ENCODE measurements around the gene SERPINE1.

SERPINE1 gene

DNA sequence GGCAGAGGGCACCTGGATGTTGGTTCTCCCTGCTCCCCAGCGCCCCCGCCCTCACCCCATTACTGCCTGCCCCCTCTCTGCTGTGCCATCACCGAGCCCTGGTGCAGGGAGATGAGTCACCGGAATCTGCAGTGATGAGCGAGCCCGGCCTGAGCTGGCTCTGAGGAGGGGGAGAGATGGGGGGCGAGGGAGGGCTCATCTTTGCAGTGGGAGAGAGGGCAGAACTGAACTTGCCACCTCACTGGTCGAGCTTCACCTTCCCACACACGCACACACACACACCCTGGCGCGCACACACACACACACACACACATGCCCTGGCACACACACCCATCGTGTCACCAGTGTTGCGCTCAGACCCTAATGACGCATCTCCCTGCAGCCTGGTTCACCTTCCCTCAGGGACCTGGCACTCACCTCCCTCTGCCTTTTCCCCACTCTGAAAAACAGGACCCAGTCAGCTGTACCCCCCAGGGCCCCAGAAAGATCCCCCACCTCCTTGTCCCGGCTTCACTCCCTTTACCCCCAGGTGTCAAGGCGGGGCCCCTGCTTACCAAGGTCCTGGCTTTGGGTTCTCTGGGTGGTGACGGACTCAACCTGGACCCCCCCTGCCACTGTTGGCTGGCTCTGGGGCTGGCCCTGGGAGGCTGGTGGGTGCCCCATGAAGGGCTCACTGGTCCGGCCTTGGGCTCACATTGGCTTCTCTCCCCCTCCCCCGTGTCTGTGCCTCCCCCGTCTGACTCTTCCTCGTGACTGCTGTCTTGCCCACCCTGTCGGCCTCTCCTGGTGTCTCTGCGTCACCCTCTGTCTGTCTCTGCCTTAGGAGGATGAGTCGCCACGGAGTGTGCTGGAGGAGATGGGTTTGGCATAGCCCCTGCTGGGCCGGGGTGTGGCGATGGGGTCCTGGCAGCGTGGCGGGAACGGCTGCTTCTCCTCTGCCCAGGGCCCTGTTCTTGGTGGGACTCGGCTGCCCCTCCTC, 33.1 kb downstream of the SERPINE1 start:
- no peak for DNase-seq (ENCODE audit: extremely low read depth, low read depth)
- TF ChIP-seq, protein P1, sequence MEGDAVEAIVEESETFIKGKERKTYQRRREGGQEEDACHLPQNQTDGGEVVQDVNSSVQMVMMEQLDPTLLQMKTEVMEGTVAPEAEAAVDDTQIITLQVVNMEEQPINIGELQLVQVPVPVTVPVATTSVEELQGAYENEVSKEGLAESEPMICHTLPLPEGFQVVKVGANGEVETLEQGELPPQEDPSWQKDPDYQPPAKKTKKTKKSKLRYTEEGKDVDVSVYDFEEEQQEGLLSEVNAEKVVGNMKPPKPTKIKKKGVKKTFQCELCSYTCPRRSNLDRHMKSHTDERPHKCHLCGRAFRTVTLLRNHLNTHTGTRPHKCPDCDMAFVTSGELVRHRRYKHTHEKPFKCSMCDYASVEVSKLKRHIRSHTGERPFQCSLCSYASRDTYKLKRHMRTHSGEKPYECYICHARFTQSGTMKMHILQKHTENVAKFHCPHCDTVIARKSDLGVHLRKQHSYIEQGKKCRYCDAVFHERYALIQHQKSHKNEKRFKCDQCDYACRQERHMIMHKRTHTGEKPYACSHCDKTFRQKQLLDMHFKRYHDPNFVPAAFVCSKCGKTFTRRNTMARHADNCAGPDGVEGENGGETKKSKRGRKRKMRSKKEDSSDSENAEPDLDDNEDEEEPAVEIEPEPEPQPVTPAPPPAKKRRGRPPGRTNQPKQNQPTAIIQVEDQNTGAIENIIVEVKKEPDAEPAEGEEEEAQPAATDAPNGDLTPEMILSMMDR (IDR thresholded peaks at IDR 0.05; ENCODE audit: low read depth, low read length, missing control alignments) = no peak
- no peak overlapping the region for H3K4me3 ChIP-seq (replicated peaks; ENCODE audit: low read depth, low read length)

DNA sequence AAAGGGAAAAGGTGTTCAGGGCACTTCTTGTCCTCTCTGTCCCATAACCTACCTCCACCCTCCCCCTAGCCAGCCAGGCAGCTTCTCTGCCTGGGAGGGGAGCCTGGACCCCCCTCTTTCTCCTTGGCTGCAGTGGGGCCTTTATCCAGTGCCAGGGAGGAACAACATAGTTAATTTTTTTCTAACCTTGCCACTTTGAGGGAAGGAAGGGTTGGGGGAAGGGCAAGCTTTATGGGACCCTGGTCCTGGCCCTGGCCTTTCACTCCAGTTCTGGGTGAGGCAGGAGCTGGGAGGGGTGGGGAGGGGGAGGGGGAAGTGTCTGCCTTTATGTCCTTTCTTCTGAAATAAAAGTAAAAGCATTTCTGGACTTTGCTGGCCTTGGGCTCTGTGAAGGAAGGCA, 34.0 kb downstream of the SERPINE1 start:
- no peak for DNase-seq (ENCODE audit: extremely low read depth, low read depth)
- no peak overlapping the region for H3K4me3 ChIP-seq (replicated peaks; ENCODE audit: low read depth, low read length)
- TF ChIP-seq, protein P1 (IDR thresholded peaks at IDR 0.05; ENCODE audit: low read depth, low read length, missing control alignments) = no peak

DNA sequence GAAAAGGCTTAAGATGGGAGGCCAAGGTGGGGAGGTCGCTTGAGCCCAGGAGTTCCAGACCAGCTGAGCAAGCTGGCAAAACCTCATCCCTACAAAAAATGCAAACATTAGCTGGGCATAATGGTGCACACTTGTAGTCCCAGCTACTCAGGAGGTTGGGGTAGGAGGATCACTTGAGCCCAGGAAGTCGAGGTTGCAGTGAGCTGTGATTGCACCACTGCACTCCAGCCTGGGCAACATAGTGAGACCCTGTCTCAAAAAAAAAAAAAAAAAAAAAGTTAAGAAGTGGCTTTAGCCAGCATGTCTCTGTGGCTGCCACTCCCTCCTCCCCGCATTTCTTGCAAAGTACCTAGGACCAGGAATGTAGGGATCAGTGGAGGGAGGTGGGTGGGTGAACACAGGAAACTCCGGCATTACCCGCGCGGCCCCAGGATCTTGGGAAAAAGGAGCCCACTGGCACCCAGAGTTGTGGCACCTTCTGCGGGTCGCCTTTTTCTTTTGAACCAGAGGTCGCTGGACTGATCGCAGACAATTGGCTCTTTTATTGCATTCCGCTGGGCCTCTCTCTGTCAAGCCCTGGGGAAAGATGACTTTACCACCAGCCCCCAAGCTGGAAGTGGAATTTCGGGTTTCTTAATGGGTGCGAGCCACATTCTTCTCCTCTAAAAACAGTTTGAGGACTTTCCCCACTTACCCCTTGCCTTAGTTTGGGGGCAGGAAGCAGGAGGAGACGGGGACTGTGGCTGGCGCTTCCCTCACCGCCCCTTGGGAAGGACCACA, 35.0 kb downstream of the SERPINE1 start:
- DNase-seq (ENCODE audit: extremely low read depth, low read depth) = no peak
- H3K4me3 ChIP-seq (replicated peaks; ENCODE audit: low read depth, low read length) = peak overlapping the region; percentile 54
- TF ChIP-seq, protein P1 (IDR thresholded peaks at IDR 0.05; ENCODE audit: low read depth, low read length, missing control alignments) = no peak

DNA sequence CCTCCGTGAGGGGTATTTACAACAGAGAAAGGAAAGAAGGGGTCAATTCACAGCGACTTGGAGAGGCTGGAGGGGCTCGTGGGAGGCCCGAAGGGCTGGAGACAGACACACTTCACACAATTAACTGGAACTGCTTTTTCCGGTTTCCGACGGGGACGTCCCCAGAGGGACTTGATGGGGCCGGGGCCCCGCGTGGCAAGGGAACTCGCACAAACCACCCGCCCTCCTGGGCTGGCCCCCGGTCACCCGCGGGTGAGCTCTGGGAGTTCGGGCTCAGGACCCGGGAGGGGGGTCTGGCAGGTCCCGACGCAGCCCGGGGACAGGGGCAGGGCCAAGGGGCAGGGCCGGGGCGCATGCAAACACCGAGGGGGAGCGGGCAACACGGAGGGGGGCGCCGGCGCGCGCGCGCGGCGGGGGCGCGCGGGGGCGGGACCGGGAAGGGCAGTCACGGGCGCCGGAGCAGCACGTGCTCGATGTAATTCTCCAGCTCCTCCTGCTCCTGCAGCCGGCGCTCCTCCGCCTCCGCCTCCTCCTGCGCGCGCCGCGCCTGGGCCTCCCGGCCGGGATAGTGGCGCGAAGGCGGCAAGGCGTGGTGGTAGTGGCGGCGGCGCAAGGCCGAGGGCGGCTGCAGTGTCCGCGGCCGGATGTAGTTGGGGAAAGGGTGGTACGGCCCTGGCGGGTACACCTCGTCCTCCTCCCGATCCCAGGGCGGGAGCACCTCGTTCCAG, 35.8 kb downstream of the SERPINE1 start:
- TF ChIP-seq, protein P1 (IDR thresholded peaks at IDR 0.05; ENCODE audit: low read depth, low read length, missing control alignments) = no peak
- peak overlapping the region; percentile 54 for H3K4me3 ChIP-seq (replicated peaks; ENCODE audit: low read depth, low read length)
- DNase-seq (ENCODE audit: extremely low read depth, low read depth) = no peak

DNA sequence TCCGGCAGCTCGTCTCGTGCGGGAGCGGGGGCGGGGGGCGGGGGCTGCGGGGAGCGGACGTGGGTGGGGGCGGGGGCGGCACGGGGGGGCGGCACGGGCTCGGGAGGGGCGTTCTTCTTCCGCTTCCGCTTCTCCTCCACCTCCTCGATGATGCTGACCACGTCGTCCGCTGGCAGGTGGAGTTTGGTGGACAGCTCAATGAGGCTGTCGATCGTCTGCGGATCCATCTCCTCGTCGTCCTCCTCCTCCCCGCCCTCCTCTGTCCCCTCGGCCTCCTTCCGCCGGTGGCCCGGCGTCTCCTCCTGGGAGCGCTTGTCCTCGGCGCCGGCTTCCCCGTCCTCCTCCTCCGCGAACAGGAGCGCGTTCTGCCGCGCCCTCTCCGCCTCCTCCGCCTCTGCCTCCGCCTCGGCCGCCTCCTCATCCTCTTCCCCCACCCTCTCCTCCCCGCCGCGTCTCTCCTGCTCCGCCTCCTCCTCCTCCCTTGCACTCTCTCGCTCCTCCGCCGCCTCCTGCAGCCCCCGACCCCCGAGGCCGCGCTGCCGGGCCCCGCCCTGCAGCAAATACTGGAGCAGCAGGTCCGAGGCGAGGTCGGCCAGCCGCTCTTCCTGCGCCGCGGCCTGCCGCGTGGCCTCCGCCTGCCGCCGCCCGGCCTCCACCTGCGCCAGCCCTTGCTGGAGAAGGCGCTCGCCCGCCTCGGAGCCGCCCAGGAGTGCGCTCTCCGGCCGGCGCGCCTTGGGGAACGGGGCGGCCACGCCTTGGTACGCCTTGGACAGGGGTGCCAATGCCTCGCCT, 36.6 kb downstream of the SERPINE1 start:
- TF ChIP-seq, protein P1 (IDR thresholded peaks at IDR 0.05; ENCODE audit: low read depth, low read length, missing control alignments) = no peak

More for the DNA sequence above, 36.6 kb downstream of the SERPINE1 start:
- H3K4me3 ChIP-seq (replicated peaks; ENCODE audit: low read depth, low read length) = peak overlapping the region; percentile 54
- no peak for DNase-seq (ENCODE audit: extremely low read depth, low read depth)

All from HFF-Myc (cell line).